PC-9 (cell line): ENCODE results near the gene TLCD3B. TPM values are rescaled to one million over a fixed set of nuclear protein-coding genes. Genes with fewer than 3 reads are reported as not detected.

Experiments
- BruUV-seq: library from RNA; stranded (reverse); fragments of 400-500 nt; replicated peaks from 2 replicates; lab custom pipeline; 2021; lab: Mats Ljungman, UMichigan
- CTCF ChIA-PET: fragments of 300-600 bp; sonication (Branson Sonifier 250); formaldehyde crosslinking; loops from one replicate; lab custom pipeline; 2022; ENCODE audit warnings: antibody characterized with exemption; lab: Charles Lee
- POLR2A ChIA-PET: fragments of 300-600 bp; sonication (Branson Sonifier 250); formaldehyde crosslinking; loops from one replicate; lab custom pipeline; 2022; ENCODE audit warnings: antibody characterized with exemption; ENCODE audit not compliant: unreplicated experiment; lab: Charles Lee
- DNase-seq, 2 experiments: peaks; one replicate each; pipeline versions ENCODE4 v3.0.0 to v3.0.0-alpha.2; 2015 to 2022; ENCODE audit warnings: mixed read lengths in 1 of 2
- H2AFZ ChIP-seq: fragments of 200-600 bp; sonication (generic); 2 replicates; pipeline ENCODE4 v1.8.1; 2017; ENCODE audit warnings: antibody characterized with exemption
- H3F3A ChIP-seq: fragments of 200-600 bp; sonication (generic); 2 replicates; pipeline ENCODE4 v1.8.1; 2017; ENCODE audit warnings: antibody characterized with exemption, mild to moderate bottlenecking, low read depth; ENCODE audit not compliant: insufficient read depth
- H3K27ac ChIP-seq: fragments of 200-600 bp; sonication (generic); 2 replicates; pipeline ENCODE4 v1.6.1; 2016; ENCODE audit warnings: mixed run types
- H3K27me3 ChIP-seq: fragments of 200-600 bp; sonication (generic); 2 replicates; pipeline ENCODE4 v1.6.1; 2016; ENCODE audit warnings: low read depth, mixed run types; ENCODE audit not compliant: insufficient read depth
- H3K36me3 ChIP-seq: fragments of 200-600 bp; sonication (generic); 2 replicates; pipeline ENCODE4 v1.6.1; 2016; ENCODE audit warnings: low read depth, mixed run types
- H3K4me1 ChIP-seq: fragments of 200-600 bp; sonication (generic); replicated peaks from 2 replicates; pipeline ENCODE4 v1.6.1; 2016; ENCODE audit warnings: mixed run types; ENCODE audit not compliant: insufficient read depth
- H3K4me2 ChIP-seq: fragments of 200-600 bp; sonication (generic); 2 replicates; pipeline ENCODE4 v1.6.1; 2017; ENCODE audit warnings: mixed run types
- H3K4me3 ChIP-seq: fragments of 200-600 bp; sonication (generic); 2 replicates; pipeline ENCODE4 v1.6.1; 2016; ENCODE audit warnings: mixed run types
- H3K79me2 ChIP-seq: fragments of 200-600 bp; sonication (generic); 2 replicates; pipeline ENCODE4 v1.6.1; 2017; ENCODE audit warnings: low read depth, mixed run types
- H3K9me2 ChIP-seq: fragments of 200-600 bp; sonication (generic); 2 replicates; pipeline ENCODE4 v1.8.1; 2017; ENCODE audit warnings: mild to moderate bottlenecking; ENCODE audit not compliant: insufficient read depth
- H3K9me3 ChIP-seq: fragments of 200-600 bp; sonication (generic); 2 replicates; pipeline ENCODE4 v1.8.1; 2016; ENCODE audit warnings: low read depth; ENCODE audit not compliant: insufficient read depth
- H4K20me1 ChIP-seq: fragments of 200-600 bp; sonication (generic); 2 replicates; pipeline ENCODE4 v1.8.1; 2017; ENCODE audit not compliant: insufficient read depth
- CTCF ChIP-seq: fragments of 200-600 bp; sonication (generic); conservative IDR thresholded peaks from 2 replicates; pipeline ENCODE4 v1.6.1; 2017; ENCODE audit warnings: mixed run types, antibody characterized with exemption, mild to moderate bottlenecking, moderate library complexity
- EZH2 ChIP-seq: fragments of 200-600 bp; sonication (generic); IDR thresholded peaks from 2 replicates; pipeline ENCODE4 v1.8.0; 2017; ENCODE audit warnings: antibody characterized with exemption, low read depth
- intact Hi-C: fragments of 100-400 bp; cut with micrococcal nuclease; formaldehyde crosslinking; loops from one replicate; pipeline ENCODE4 v1.10.0; 2022; ENCODE audit not compliant: unreplicated experiment
- total RNA-seq: library from RNA; stranded (reverse); gene quantifications from 2 replicates; pipeline ENCODE4 v1.2.3, GENCODE V29; 2021

TLCD3B gene
- total RNA-seq, 1 experiment from 2014 or later, result 5.8 TPM

- no peaks in the 10 kb centered on the region for H3K27me3 ChIP-seq
- intact Hi-C loops, result no loop called here
- no TSS peak for BruUV-seq
- H3K27ac ChIP-seq, result no peak overlapping the region
- no peaks in the 10 kb centered on the region for H3K9me3 ChIP-seq
- H3K9me2 ChIP-seq, result no peaks in the 10 kb centered on the region
- ChIA-PET CTCF (no interaction called here), POLR2A (no interaction called here)
- no peak overlapping the region for H3K4me3 ChIP-seq
- H3K79me2 ChIP-seq, result no peaks in the 10 kb centered on the region
- TF ChIP-seq CTCF (no peak), EZH2 (no peak)
- no peaks in the 10 kb centered on the region for H3K4me1 ChIP-seq
- peaks cover 12% of the 10 kb centered on the region; the same call in 1 of the 2 replicates for H3F3A ChIP-seq
- H3K36me3 ChIP-seq, result peaks cover 37% of the 10 kb centered on the region
- no peak overlapping the region for H3K4me2 ChIP-seq
- no peak for DNase-seq
- no peaks in the 10 kb centered on the region for H4K20me1 ChIP-seq
- no peak overlapping the region for H2AFZ ChIP-seq
These were observed 45.7 kb downstream of the TLCD3B start for GRCh38 chr16:29985271-29985811.

- H3K4me2 ChIP-seq, result no peak overlapping the region
- peaks cover 43% of the 10 kb centered on the region for H3K36me3 ChIP-seq
- ChIA-PET CTCF (no interaction called here), POLR2A (no interaction called here)
- BruUV-seq, result no TSS peak
- H3K9me2 ChIP-seq, result no peaks in the 10 kb centered on the region
- no peaks in the 10 kb centered on the region for H3K79me2 ChIP-seq
- H3K4me3 ChIP-seq, result no peak overlapping the region
- no peaks in the 10 kb centered on the region for H4K20me1 ChIP-seq
- DNase-seq, result no peak
- intact Hi-C loops, result no loop called here
- no peak for TF ChIP-seq EZH2
- no peak for TF ChIP-seq CTCF
- H2AFZ ChIP-seq, result no peak overlapping the region
- no peak overlapping the region for H3K27ac ChIP-seq
- H3F3A ChIP-seq, result peaks cover 7% of the 10 kb centered on the region; the same call in 1 of the 2 replicates
- no peaks in the 10 kb centered on the region for H3K4me1 ChIP-seq
- no peaks in the 10 kb centered on the region for H3K9me3 ChIP-seq
- no peaks in the 10 kb centered on the region for H3K27me3 ChIP-seq
These were observed 46.3 kb downstream of the TLCD3B start for GRCh38 chr16:29984764-29985147.

GRCh38 chr16:29984137-29984763 is 46.8 kb downstream of the TLCD3B start:
- Histone ChIP-seq H3K27me3 (no peaks in the 10 kb centered on the region), H3K4me2 (no peak overlapping the region), H3K27ac (no peak overlapping the region), H3F3A (0 out of 2 replicates have a peak, but pooled peaks cover 4% of the 10 kb centered on the region), H3K4me1 (no peaks in the 10 kb centered on the region), H3K79me2 (no peaks in the 10 kb centered on the region), H3K9me2 (no peaks in the 10 kb centered on the region), H4K20me1 (no peaks in the 10 kb centered on the region), H3K36me3 (peaks cover 47% of the 10 kb centered on the region), H3K4me3 (no peak overlapping the region), H3K9me3 (no peaks in the 10 kb centered on the region), H2AFZ (no peak overlapping the region)
- BruUV-seq, result no TSS peak
- DNase-seq, result no peak
- intact Hi-C loops, result no loop called here
- TF ChIP-seq EZH2, result no peak
- TF ChIP-seq CTCF, result no peak
- ChIA-PET POLR2A (no interaction called here), CTCF (no interaction called here)
